HepG2 (cell line): ENCODE measurements around the gene CH25H.

Experiments
- ARHGAP35 ChIP-seq: sonication (generic); formaldehyde crosslinking; IDR thresholded peaks from 2 replicates; pipeline ENCODE4 v1.9.0; 2022; ENCODE audit warnings: mild to moderate bottlenecking, inconsistent platforms, moderate library complexity, missing genetic modification reagents, borderline replicate concordance
- ARNT ChIP-seq: fragments of 450-650 bp; IDR thresholded peaks from 2 replicates; pipeline ENCODE4 v1.6.1; 2017
- POLR2A ChIP-seq, 2 experiments: IDR thresholded peaks; 2 replicates each; pipeline ENCODE4 v1.6.1; 2011; ENCODE audit warnings: low read depth in 2 of 2, low read length in 2 of 2, mild to moderate bottlenecking in 1 of 2, moderate library complexity in 1 of 2; ENCODE audit not compliant: insufficient read depth in 1 of 2
- SETDB1 ChIP-seq: sonication (generic); formaldehyde crosslinking; IDR thresholded peaks from 2 replicates; pipeline ENCODE4 v1.5.1; 2020; ENCODE audit warnings: missing genetic modification reagents, mild to moderate bottlenecking, borderline replicate concordance
- TARDBP ChIP-seq: sonication (generic); formaldehyde crosslinking; IDR thresholded peaks from 2 replicates; pipeline ENCODE4 v1.8.0; 2022; ENCODE audit warnings: mild to moderate bottlenecking, missing genetic modification reagents
- ZBTB8A ChIP-seq: sonication (generic); formaldehyde crosslinking; IDR thresholded peaks from 2 replicates; pipeline ENCODE4 v1.4.0; 2020; ENCODE audit warnings: mild to moderate bottlenecking, low read depth, missing genetic modification reagents, borderline replicate concordance
- ZNF510 ChIP-seq: sonication (generic); formaldehyde crosslinking; IDR thresholded peaks from 2 replicates; pipeline ENCODE4 v1.4.0; 2020; ENCODE audit warnings: low read depth, mild to moderate bottlenecking, missing genetic modification reagents
- ZNF841 ChIP-seq: sonication (generic); formaldehyde crosslinking; IDR thresholded peaks from 2 replicates; pipeline ENCODE4 v1.8.1; 2023; ENCODE audit warnings: missing genetic modification reagents, borderline replicate concordance
- TF ChIP-seq, protein P1 (sequence below): sonication (generic); formaldehyde crosslinking; IDR thresholded peaks from 2 replicates; pipeline ENCODE4 v1.5.0; 2020; ENCODE audit warnings: mild to moderate bottlenecking, missing genetic modification reagents, moderate library complexity
- TF ChIP-seq, protein P2 (sequence below): sonication (generic); formaldehyde crosslinking; IDR thresholded peaks from 2 replicates; pipeline ENCODE4 v1.4.0; 2020; ENCODE audit warnings: low read depth, mild to moderate bottlenecking, missing genetic modification reagents

DNA sequence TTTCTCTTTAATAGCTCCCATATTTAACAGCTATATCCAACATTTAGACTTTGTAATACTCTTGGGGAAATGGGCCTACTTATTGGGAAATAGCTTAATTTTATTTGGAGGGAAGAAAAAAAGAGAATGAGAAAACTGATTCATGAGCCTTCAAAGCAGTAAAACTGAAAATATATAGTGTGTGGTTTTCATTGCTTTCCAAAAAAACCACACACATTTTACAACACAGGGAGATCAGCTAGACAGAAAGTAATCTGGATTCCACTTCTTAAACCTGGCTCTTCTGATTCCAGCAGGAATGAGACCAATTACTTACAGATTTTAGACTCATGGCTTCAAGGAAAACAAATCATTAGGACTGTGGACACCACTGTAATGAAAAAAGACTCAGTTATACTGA, 48.7 kb downstream of the CH25H start:
- TF ChIP-seq POLR2A (IDR thresholded peaks at IDR 0.05; ENCODE audit: insufficient read depth in 1 of 2, low read depth in 2 of 2, low read length in 2 of 2) (no peak), ARHGAP35 (CRISPR knock-in tag) (no peak), ZBTB8A (CRISPR knock-in tag) (no peak), SETDB1 (CRISPR knock-in tag) (no peak), ARNT (no peak), ZNF841 (CRISPR knock-in tag) (no peak), ZNF510 (CRISPR knock-in tag) (no peak), TARDBP (no peak)
- TF ChIP-seq, protein P1, sequence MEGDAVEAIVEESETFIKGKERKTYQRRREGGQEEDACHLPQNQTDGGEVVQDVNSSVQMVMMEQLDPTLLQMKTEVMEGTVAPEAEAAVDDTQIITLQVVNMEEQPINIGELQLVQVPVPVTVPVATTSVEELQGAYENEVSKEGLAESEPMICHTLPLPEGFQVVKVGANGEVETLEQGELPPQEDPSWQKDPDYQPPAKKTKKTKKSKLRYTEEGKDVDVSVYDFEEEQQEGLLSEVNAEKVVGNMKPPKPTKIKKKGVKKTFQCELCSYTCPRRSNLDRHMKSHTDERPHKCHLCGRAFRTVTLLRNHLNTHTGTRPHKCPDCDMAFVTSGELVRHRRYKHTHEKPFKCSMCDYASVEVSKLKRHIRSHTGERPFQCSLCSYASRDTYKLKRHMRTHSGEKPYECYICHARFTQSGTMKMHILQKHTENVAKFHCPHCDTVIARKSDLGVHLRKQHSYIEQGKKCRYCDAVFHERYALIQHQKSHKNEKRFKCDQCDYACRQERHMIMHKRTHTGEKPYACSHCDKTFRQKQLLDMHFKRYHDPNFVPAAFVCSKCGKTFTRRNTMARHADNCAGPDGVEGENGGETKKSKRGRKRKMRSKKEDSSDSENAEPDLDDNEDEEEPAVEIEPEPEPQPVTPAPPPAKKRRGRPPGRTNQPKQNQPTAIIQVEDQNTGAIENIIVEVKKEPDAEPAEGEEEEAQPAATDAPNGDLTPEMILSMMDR, result no peak
- TF ChIP-seq, protein P2, sequence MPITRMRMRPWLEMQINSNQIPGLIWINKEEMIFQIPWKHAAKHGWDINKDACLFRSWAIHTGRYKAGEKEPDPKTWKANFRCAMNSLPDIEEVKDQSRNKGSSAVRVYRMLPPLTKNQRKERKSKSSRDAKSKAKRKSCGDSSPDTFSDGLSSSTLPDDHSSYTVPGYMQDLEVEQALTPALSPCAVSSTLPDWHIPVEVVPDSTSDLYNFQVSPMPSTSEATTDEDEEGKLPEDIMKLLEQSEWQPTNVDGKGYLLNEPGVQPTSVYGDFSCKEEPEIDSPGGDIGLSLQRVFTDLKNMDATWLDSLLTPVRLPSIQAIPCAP (CRISPR knock-in tag), result no peak
